SKM-1 (cell line): ENCODE measurements around the gene RHOT1.
A peak's percentile ranks its signal among the peaks of the same experiment; 100 is the strongest.
"Not testable (repeated sequence)": the region's sequence is repeated elsewhere in the genome, so short reads cannot be mapped to it uniquely, and the experiment has no call there.

Experiments
- DNase-seq: peaks from one replicate; lab custom pipeline; 2025; ENCODE audit not compliant: unreplicated experiment; lab: John Stamatoyannopoulos, UW

RHOT1 gene

DNA sequence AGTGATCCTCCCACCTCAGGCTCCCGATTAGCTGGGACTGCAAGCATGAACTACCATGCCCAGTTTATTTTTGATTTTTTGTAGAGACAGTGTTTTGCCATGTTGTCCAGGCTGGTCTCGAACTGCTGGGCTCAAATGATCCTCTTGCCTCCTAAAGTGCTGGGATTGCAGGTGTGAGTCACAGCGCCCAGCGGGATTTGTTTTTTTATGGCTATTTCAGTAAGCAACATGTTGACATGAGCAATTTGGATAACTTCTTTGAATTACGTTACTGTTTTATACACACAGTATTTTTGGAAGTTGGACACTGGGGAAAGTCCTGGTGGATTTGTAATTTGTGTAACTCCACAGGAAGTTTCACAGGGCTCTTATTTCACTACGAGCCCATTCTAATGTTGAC, 18.5 kb upstream of the RHOT1 start:
- no peak for DNase-seq

DNA sequence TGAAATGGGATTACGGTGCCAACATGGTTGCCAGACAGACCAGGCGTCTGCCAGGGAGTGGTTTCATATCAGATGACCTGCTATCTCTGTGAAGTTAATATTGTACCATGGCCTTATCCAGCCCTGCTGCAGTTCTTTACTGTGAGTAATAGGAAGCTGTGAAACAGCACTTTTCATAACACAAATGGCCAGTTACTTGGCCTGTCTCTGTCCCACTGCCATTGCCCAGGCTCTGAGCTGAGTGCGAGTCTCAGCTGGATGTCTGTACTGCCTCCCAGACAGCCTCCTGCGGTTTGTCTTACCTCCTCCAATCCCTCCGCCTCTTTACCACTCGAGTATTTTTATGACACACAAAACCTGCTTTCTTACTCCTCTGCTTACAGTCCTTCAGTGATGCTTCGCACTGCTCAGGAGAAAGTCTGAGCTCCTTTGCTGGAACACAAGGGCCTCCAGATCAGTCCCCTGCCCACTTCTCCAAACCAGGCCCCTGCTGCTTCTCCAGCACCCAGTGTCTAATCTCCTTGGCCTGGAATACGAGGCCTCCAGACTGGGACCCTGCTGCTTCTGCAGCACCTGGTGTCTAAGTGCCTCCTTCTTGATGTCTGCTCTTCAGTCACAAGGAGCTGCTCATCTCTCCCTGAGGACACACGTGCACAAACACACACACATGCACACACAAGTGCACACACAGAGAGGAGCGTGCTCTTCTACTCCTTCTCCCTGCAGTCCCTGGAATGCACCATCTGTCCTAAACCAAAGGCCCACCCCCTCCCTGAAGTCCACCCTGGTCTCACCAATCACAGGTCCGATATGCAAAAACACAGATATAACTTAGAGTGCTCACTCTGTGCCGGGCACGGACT, 17.1 kb upstream of the RHOT1 start:
- no peak for DNase-seq

DNA sequence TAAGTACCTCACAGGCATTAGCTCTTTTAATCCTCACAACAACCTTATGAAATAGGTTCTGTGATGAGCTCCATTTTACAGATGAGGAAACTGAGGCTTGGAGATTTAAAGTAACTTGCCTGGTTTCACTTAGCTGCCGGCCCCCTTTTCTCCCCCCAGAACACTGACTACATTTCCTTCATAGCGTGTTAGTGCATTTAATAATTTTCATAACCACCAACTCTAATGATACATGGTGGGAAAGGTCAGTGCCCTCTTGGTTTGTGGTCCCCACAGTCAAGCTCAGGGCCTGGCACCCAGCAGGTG, 16.5 kb upstream of the RHOT1 start:
- no peak for DNase-seq

DNA sequence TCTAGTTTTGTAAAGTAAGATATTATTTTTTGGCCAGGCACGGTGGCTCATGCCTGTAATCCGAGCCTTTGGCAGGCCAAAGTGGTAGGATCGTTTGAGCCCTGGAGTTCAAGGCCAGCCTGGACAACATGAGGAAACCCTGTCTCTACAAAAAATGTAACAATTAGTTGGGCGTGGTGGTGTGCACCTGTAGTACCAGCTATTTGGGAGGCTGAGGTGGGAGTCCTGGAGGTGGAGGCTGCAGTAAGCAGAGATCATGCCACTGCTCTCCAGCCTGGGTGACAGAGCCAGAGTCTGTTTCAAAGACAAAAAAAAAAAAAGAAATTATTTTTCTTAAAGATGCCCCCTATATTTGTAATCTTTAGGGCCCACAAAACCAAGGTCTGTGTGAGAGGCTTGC, 16.0 kb upstream of the RHOT1 start:
- no peak for DNase-seq

DNA sequence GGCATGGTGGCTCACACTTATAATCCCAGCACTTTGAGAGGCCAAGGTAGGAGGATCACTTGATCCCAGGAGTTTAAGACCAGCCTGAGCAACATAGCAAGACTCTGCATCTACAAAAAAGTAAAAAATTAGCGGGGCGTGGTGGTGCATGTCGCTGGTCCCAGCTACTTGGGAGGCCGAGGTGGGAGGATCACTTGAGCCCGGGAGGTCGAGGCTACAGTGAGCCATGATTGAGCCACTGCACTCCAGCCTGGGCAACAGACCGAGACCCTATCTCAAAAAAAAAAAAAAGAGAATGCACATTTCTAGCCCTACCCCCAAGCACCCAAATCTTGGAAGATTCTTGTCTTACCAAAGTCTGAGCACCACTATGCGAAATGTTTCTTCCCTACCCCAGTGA, 15.6 kb upstream of the RHOT1 start:
- no peak for DNase-seq

DNA sequence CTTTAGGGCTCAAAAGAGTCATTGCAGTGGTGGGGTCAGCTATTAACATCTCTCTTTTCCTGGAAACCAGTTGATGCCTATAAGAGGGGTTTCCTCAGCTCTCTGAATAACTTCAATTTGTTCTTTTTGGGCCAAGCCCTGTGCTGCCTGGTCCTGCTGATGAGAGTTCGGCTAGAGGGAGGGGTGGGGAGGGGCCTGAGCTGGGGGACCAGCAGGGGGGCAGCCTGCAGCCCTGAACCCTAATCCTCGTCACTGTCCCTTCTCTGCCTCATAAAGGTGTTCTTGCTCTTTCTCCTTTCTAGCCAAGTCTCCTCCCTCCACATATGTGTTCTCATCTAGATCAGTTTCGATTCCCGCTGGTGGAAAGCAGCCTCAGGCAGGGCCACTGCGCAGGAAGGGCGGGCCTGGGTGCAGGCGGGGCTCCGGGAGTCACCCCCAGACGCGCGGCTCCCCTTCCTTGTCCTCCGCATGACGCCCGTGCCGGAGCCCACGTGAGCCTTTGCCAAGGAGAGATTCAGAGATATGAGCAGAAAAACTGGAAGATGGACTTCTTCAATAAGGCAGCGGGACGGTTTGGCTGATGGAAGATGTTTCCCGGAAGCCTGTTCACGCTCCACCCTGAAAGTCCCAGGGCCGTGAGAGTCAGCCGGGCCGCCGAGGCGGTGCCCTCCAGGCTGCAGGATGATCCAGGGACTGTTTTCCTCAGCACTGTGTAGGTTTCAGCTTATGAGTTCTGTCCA, 15.0 kb upstream of the RHOT1 start:
- peak; percentile 44 for DNase-seq

DNA sequence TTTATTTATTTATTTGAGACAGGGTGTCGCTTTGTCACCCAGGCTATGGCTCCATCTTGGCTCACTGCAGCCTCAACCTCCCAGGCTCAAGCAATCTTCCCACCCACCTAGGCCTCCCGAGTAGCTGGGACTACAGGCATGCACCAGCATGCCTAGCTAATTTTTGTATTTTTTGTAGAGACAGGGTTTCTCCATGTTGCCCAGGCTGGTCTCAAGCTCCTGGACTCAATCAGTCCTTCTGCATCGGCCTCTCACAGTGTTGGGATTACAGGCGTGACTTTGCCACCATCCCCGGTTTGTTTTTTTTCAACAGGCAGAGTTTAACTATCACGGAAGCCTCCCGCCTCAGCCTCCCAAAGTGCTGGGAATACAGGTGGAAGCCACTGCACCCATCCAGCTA, 13.8 kb upstream of the RHOT1 start:
- not testable (repeated sequence) for DNase-seq

DNA sequence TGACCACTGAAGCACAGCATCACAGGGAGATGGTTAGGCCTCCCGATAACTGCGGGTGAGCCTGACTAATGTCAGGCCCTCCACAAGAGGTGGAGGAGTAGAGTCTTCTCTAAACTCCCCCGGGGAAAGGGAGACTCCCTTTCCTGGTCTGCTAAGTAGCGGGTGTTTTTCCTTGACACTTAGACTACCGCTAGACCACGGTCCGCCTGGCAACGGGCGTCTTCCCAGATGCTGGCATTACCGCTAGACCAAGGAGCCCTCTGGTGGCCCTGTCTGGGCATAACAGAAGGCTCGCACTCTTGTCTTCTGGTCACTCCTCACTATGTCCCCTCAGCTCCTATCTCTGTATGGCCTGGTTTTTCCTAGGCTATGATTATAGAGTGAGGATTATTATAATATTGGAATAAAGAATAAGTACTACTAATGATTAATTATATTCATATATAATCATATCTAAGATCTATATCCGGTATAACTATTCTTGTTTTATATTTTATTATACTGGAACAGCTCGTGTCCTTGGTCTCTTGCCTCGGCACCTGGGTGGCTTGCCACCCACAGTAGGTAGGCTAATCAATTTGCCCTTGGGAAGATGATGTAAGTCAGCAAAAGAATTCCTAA, 6.7 kb upstream of the RHOT1 start:
- DNase-seq = not testable (repeated sequence)

DNA sequence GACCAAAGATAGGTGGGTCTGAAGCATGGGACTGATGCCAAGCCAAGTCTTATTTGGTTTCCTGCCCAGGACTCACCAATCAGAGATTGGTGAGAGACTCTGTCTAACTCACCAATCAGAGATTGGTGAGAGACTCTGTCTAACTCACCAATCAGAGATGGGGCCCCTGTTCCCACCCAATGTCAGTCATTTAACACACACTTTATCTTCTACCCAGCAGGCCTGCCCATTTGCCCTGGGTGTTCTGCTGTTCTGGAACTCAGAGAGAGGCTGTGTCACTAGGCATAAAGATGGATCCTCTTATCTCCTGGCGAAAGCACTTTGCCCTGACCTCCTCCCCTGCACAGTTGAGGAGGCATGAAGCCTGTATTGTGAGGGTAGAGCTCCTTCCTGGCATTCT, 5.4 kb upstream of the RHOT1 start:
- no peak for DNase-seq

DNA sequence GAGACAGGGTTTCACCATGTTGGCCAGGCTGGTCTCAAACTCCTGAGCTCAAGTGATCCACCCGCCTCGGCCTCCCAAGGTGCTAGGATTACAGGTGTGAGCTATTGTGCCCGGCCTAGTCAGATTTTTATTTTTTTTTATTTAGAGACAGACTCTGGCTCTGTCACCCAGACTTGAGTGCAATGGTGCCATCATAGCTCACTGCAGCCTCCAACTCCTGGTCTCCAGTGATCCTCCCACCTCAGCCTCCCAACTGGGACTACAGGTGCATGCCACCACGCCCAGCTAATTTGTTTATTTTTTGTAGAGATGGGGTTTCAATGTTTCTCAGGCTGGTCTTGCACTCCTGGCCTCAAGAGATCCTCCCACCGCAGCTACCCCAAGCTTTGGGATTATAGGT, 2.8 kb upstream of the RHOT1 start:
- not testable (repeated sequence) for DNase-seq

DNA sequence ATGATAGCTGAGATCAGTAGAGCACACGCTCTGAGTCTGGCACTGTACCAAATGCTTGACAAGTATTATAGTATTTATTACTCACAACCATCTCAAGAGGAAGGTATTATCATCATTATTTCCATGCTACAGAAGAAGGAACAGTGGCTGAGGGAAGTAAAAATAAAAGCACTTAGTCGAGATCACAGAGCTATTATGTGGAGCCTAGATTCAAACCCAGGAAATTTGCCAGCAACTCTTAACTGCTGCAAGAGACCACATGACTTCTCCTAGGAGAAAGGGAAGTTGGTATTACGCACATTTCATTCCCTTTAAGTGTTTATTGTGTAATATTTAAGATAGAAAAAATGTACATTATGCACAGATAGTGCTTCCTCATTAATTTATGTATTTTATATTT, 1.0 kb upstream of the RHOT1 start:
- peak; percentile 93 for DNase-seq

DNA sequence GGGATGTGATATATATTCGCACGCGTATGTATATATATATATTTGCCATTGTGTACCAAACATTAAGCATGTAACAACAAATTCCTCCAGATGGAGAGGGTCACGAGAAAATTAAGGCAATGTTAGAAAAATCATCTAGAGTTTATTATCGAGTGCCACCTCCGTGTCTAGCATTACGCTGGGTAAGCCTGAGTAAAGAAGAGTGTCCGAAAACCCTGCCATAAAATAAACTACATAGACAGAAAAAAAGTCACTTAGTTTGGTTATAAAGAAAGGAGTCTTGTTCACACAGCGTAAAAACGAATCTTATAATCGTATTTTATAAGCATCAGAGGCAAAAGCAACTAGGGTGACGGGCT, 644 bp upstream of the RHOT1 start:
- peak; percentile 57 for DNase-seq

DNA sequence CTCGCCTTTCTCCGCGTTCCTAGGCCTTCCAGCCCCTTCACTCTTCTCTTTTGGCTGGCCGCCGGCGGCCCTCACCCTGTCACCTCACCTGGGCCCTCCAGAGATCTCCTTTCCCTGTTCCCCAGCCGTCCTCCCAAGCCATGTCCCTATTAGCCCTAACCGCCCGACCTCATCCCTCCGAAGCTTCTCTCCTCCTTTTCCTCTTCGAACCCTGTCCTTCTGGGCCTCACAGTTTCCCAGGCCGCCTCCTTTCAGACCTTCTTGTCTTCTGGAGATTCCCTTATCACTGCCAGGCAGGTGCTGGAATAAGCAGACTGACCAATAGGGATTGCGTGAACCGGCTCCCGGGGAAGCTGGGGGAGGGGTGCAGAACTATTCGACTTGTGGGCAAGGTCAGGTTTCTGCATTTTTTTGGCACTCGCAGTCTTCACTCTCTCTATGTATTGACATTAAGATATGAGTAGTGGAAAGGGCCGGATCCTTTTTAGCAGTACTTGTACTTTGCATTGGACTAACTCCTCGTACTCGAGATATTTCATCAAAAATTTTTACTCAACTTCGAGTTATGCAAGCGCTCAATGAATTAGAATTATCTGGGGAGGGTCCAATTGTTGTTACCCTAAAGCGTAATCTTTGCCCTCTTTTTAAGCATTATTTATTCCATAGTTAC, 690 bp downstream of the RHOT1 start:
- no peak for DNase-seq

DNA sequence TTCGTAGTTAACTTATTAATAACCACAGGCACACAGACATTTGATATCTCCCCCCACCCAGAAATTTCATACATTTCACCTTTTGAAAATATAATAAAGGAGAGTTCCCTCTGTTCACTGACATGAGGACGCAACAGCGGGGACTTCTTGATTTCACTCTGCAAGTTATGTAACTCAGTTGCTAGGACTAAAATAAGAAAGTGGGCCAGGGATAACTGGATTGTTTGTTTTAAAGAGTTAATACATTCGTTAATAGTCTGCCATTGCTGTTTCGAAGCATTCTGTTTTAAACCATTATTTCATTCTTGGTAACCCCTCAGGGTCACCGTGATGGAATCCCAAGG, 1.2 kb downstream of the RHOT1 start:
- DNase-seq = peak; percentile 32

DNA sequence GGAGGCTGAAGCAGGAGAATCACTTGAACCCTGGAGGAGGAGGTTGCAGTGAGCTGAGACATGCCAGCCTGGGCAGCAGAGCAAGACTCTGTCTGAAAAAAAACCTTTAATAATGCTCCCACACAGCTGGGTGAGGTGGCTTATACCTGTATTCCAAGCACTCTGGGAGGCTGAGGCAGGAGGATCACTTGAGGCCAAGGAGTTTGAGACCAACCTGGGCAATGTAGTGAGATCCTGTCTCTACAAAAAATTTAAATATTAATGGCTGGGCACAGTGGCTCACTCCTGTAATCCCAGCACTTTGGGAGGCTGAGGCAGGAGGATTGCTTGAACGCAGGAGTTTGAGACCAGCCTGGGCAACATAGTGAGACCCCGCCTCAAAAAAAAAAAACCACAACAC, 2.1 kb downstream of the RHOT1 start:
- not testable (repeated sequence) for DNase-seq

DNA sequence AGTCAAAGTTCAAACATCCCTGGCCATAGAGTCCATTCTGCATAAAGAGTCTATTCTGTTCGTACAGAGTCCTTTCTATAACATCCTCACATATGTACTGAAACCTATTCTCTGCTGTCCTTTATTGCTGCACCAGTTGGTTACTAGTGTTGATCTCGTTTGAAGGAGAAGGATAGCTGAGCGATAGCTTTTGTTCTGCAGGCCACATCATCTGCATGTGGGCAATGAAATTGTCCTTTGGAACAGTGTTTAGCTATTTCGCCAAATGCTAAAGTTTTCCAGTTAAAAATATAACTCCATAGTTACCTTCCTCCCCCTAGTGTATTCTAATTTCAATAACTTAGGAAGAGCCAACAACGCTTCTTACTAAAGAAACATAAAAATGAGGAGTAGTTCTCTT, 6.0 kb downstream of the RHOT1 start:
- no peak for DNase-seq

DNA sequence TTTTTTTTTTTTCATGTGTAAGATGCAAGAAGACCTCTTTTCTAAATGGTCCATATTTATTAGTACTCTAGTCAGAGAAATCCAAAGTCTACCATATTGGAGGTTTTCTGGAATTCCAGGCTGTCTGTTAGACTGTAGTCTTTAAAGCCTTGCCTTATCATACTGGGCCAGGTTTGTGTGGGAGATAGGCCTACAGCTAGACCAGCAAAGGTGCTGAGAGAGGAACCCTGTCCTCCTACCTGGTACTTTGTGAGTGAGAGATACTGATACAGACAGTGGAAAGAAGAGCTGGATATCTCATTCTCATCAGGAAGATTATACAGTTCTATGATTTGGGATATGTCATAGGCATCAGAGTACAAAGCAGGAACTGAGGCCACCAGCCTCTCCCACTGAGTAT, 8.1 kb downstream of the RHOT1 start:
- no peak for DNase-seq

DNA sequence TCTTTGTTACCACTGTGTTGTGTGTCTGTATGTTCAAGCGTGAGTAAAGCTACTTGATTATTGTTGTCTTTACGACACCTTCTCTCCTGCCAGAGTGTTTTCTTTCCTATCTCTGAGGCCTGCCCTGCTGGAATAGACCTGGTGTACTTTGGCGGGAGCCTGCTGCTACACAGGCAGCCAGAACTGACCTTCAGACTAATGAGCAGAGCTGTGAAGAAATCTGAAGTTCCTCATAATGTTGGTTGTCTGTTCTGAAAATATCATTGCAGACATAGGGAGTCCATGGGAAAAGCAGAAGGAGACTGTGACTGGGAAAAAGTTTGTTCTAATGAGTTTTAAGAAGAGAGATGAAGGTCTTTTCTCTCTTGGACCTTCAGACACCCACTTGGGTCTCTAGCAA, 9.8 kb downstream of the RHOT1 start:
- DNase-seq = peak; percentile 83

DNA sequence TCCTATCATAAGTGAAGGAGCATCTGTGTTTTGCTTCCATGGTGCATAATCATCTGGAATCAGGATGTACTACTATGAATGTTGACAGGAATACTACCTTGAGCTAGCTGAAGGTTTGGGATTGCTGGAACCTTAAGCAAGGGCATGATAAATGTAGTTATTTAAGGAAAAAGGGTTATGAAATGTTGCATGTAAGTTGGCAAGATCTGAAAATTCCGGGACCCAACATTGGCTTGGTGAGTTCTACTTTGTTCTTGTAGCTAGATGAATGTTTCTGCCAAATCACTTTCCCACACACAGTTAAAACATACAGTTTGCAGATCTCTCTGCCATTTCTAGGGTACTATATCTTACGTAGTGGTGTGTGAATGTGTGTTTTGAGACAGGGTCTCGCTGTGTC, 13.6 kb downstream of the RHOT1 start:
- no peak for DNase-seq

DNA sequence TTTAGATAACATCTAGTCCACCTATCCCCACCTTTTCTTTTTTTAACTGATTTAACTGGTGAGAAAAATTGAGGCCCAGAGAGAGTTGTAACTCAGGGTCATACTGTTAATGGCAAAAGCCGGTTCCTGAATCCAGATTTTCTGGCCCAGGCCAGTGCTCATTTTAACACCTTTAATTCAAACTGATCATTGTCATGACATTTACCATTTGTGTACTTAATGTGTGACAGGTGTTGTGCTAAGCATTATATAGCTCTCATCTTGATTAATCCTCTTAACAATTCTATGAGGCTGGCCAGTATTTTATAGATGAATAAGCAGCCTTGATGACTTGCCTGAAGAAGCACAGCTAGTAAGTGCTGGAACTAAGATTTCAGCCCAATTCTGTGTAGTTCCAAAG, 14.4 kb downstream of the RHOT1 start:
- no peak for DNase-seq

DNA sequence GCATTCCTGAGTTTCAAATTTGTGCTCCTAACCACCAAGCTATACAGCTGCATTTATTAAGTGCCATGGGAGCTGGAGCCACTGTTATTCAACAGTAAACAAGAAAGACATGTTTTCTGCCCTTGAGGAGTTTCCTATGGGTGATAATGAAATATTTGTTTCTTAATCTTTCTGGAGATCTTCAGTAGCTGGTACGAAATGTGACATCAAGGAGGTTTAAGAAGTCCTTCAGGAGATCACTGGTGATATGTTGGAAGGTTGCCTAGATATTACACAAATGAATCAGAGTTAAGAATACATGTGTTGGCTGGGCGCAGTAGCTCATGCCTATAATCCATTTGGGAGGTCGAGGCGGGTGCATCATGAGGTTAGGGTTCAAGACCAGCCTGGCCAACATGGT, 14.9 kb downstream of the RHOT1 start:
- no peak for DNase-seq
